ENCODE data around the gene BCL2L2.

The BCL2L2 gene

DNA sequence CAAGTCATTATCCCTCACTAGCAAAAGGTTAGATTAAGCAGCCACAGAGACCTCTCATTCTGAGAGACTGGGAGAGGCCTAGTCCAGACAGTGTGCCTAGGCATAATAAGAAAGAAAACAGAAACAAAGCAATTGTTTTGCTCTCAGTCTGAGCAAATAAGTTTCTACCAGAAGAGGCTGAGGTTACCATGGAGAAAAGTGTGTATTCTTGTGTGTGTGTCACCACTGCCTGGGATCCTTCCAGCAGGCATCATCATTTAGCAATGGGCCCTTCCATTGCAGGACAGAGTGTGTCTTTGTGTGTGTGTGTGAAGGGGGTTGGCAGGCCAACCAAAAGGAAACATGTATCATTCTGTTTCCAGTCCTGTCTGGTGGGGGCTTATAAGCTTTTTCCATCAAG lies 54.7 kb downstream of the BCL2L2 start:
- no peak overlapping the region for H3K4me3 ChIP-seq (ENCODE audit: low read depth, low read length)
- ChIA-PET CTCF (interaction anchor here (0.8 to 12.6 kb wide), 10 partner anchors 8 to 107 kb away, joined by 3 to 153 read pairs (median 6); partner anchors contain the start of genes CMTM5, PPP1R3E and SLC22A17), POLR2A (interaction anchor here (1.6 kb wide), 1 partner anchor 9 kb away, joined by 15 read pairs; the partner anchor contains the start of gene SLC22A17)
- DNase-seq (ENCODE audit: low read depth, low spot score): no peak
- TF ChIP-seq, protein P1, sequence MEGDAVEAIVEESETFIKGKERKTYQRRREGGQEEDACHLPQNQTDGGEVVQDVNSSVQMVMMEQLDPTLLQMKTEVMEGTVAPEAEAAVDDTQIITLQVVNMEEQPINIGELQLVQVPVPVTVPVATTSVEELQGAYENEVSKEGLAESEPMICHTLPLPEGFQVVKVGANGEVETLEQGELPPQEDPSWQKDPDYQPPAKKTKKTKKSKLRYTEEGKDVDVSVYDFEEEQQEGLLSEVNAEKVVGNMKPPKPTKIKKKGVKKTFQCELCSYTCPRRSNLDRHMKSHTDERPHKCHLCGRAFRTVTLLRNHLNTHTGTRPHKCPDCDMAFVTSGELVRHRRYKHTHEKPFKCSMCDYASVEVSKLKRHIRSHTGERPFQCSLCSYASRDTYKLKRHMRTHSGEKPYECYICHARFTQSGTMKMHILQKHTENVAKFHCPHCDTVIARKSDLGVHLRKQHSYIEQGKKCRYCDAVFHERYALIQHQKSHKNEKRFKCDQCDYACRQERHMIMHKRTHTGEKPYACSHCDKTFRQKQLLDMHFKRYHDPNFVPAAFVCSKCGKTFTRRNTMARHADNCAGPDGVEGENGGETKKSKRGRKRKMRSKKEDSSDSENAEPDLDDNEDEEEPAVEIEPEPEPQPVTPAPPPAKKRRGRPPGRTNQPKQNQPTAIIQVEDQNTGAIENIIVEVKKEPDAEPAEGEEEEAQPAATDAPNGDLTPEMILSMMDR (IDR thresholded peaks at IDR 0.05; ENCODE audit: insufficient read depth, low read length, missing control alignments): no peak
